Measurements from ENCODE around the gene ACP6. TPM values are rescaled to one million over a fixed set of nuclear protein-coding genes. Genes with fewer than 3 reads are reported as not detected.

ACP6 gene
- 38.3 TPM for polyA plus RNA-seq (2013)

DNA sequence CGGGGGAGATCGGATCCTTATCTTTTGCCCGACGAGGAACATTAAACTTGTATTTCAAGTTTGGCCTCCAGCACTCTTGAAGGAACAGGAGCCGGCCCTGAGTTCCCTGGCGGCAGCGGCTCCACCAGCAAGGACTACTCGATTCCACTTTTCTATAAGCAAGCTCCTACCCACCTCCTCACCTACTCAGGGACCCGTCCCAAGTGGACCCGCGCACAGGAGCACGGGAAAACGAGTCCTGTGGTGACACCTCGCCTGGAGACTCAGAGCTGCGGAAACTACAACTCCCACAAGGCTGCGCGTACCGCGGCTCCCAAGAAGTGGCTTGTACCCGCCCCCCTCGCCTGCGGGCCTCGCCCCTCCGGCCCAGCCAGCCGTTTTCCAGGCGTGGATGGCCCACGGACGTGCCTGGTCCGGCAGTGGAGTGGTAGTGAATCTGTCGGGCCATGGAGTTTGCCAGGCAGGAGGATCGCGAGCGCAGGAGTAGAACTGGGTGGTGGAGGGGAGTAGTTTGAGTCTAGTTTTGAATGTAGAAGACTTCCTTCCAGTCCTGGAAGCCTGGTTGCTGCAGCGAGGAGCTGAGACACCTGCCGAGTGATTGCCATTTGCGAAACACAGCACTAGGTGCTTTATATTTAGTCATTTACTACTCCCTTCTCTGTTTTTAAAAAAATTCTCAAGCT lies at the start of gene ACP6:
Gene ACP6, minus strand, starts transcription at position 206 of the 683 bp plus-strand sequence. CDS start 476 bp downstream, outside the sequence.
- H3K4me1 ChIP-seq (ENCODE audit: control extremely low read depth in 1 of 4, control insufficient read depth in 4 of 4, insufficient read depth in 4 of 4, low read length in 3 of 4) = peaks cover 7 to 27% (median 22%) of the 10 kb centered on the region in 4 experiments
- peak within 1 kb of the TSS; percentile 33 to 68 for H3K27ac ChIP-seq (ENCODE audit: insufficient read depth in 1 of 2, low read depth in 1 of 2, low read length in 2 of 2, poor library complexity in 1 of 2, severe bottlenecking in 2 of 2)
- ChIA-PET CTCF (interaction anchor here (0.9 to 1.0 kb wide), 2 partner anchors 28 to 44 kb away, joined by 3 to 4 read pairs; no protein-coding TSS in a partner anchor), POLR2A (no interaction called here)
- H3K4me3 ChIP-seq (ENCODE audit: control insufficient read depth in 1 of 7, extremely low read depth in 1 of 7, insufficient read depth in 4 of 7, low read depth in 2 of 7, low read length in 6 of 7) = peak within 1 kb of the TSS; percentile 63 to 90 (median 79)
- peaks cover 0 to 3% (median 0%) of the 10 kb centered on the region in 5 experiments for H3K27me3 ChIP-seq (replicated peaks in 2 of 5; ENCODE audit: control insufficient read depth in 4 of 5, insufficient read depth in 5 of 5, low read length in 4 of 5)
- H3K9me3 ChIP-seq (ENCODE audit: control extremely low read depth in 1 of 5, control insufficient read depth in 4 of 5, insufficient read depth in 2 of 5, low read depth in 1 of 5, low read length in 4 of 5) = no peaks in the 10 kb centered on the region
- no peaks in the 10 kb centered on the region for H3K36me3 ChIP-seq (ENCODE audit: control insufficient read depth in 4 of 4, insufficient read depth in 4 of 4, low read length in 3 of 4)
- 0% methylated on average over 23 of the region's 36 CpGs for WGBS (ENCODE audit: insufficient coverage)
- peak; percentile 93 to 96 (median 93) for DNase-seq

DNA sequence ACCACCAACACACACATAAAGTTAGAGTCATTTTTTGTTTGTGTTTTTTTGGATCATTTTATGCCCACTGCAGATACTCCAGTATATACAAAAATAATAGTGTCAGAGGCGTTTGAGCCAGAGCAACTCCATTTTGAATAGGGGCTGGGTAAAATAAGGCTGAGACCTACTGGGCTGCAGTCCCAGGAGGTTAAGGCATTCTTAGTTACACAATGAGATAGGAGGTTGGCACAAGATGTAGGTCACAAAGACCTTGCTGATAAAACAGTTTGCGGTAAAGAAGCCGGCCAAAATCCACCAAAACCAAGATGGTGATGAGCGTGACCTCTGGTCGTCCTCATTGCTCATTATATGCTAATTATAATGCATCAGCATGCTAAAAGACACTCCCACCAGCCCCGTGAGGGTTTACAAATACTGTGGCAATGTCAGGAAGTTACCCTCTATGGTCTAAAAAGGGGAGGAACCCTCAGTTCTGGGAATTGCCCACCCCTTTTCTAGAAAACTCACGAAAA lies 49.4 kb upstream of the ACP6 start:
- ChIA-PET CTCF (interaction anchor here (1.4 kb wide), 1 partner anchor 173 kb away, joined by 3 read pairs; no protein-coding TSS in a partner anchor), POLR2A (no interaction called here)

GRCh38 chr1:147719029-147719698 lies 48.8 kb upstream of the ACP6 start:
- ChIA-PET POLR2A (no interaction called here), CTCF (interaction anchor here (1.4 kb wide), 1 partner anchor 174 kb away, joined by 3 read pairs; no protein-coding TSS in a partner anchor)
- no peak overlapping the region for H3K4me3 ChIP-seq (ENCODE audit: control insufficient read depth in 1 of 7, extremely low read depth in 1 of 7, insufficient read depth in 4 of 7, low read depth in 2 of 7, low read length in 6 of 7)
- H3K27ac ChIP-seq (ENCODE audit: insufficient read depth in 1 of 2, low read depth in 1 of 2, low read length in 2 of 2, poor library complexity in 1 of 2, severe bottlenecking in 2 of 2) = no peak overlapping the region
- peak in 2 of 3 donors; percentile 21 to 22 for DNase-seq
- H3K4me1 ChIP-seq (ENCODE audit: control extremely low read depth in 1 of 4, control insufficient read depth in 4 of 4, insufficient read depth in 4 of 4, low read length in 3 of 4) = peaks cover 2 to 9% (median 7%) of the 10 kb centered on the region in 4 experiments
- 97% methylated on average over 7 of the region's 7 CpGs for WGBS (ENCODE audit: insufficient coverage)
- H3K36me3 ChIP-seq (ENCODE audit: control insufficient read depth in 4 of 4, insufficient read depth in 4 of 4, low read length in 3 of 4) = no peaks in the 10 kb centered on the region
- H3K9me3 ChIP-seq (ENCODE audit: control extremely low read depth in 1 of 5, control insufficient read depth in 4 of 5, insufficient read depth in 2 of 5, low read depth in 1 of 5, low read length in 4 of 5) = peaks cover 0 to 8% (median 0%) of the 10 kb centered on the region in 5 experiments
- no peaks in the 10 kb centered on the region for H3K27me3 ChIP-seq (replicated peaks in 2 of 5; ENCODE audit: control insufficient read depth in 4 of 5, insufficient read depth in 5 of 5, low read length in 4 of 5)

More for the DNA sequence above, 49.4 kb upstream of the ACP6 start:
- Histone ChIP-seq H3K9me3 (ENCODE audit: control extremely low read depth in 1 of 5, control insufficient read depth in 4 of 5, insufficient read depth in 2 of 5, low read depth in 1 of 5, low read length in 4 of 5) (peaks cover 0 to 8% (median 0%) of the 10 kb centered on the region in 5 experiments), H3K27me3 (replicated peaks in 2 of 5; ENCODE audit: control insufficient read depth in 4 of 5, insufficient read depth in 5 of 5, low read length in 4 of 5) (no peaks in the 10 kb centered on the region), H3K36me3 (ENCODE audit: control insufficient read depth in 4 of 4, insufficient read depth in 4 of 4, low read length in 3 of 4) (no peaks in the 10 kb centered on the region), H3K27ac (ENCODE audit: insufficient read depth in 1 of 2, low read depth in 1 of 2, low read length in 2 of 2, poor library complexity in 1 of 2, severe bottlenecking in 2 of 2) (no peak overlapping the region), H3K4me3 (ENCODE audit: control insufficient read depth in 1 of 7, extremely low read depth in 1 of 7, insufficient read depth in 4 of 7, low read depth in 2 of 7, low read length in 6 of 7) (no peak overlapping the region), H3K4me1 (ENCODE audit: control extremely low read depth in 1 of 4, control insufficient read depth in 4 of 4, insufficient read depth in 4 of 4, low read length in 3 of 4) (peaks cover 2 to 9% (median 7%) of the 10 kb centered on the region in 4 experiments)
- 78% methylated on average over 4 of the region's 7 CpGs for WGBS (ENCODE audit: insufficient coverage)
- no peak for DNase-seq

- Histone ChIP-seq H3K27me3 (replicated peaks in 2 of 5; ENCODE audit: control insufficient read depth in 4 of 5, insufficient read depth in 5 of 5, low read length in 4 of 5) (peaks cover 0 to 1% (median 0%) of the 10 kb centered on the region in 5 experiments), H3K9me3 (ENCODE audit: control extremely low read depth in 1 of 5, control insufficient read depth in 4 of 5, insufficient read depth in 2 of 5, low read depth in 1 of 5, low read length in 4 of 5) (peaks cover 0 to 8% (median 0%) of the 10 kb centered on the region in 5 experiments), H3K36me3 (ENCODE audit: control insufficient read depth in 4 of 4, insufficient read depth in 4 of 4, low read length in 3 of 4) (no peaks in the 10 kb centered on the region), H3K27ac (ENCODE audit: insufficient read depth in 1 of 2, low read depth in 1 of 2, low read length in 2 of 2, poor library complexity in 1 of 2, severe bottlenecking in 2 of 2) (no peak overlapping the region), H3K4me1 (ENCODE audit: control extremely low read depth in 1 of 4, control insufficient read depth in 4 of 4, insufficient read depth in 4 of 4, low read length in 3 of 4) (peaks cover 2 to 9% (median 7%) of the 10 kb centered on the region in 4 experiments), H3K4me3 (ENCODE audit: control insufficient read depth in 1 of 7, extremely low read depth in 1 of 7, insufficient read depth in 4 of 7, low read depth in 2 of 7, low read length in 6 of 7) (peak overlapping the region in 1 of 7 experiments; percentile 67)
- CTCF ChIA-PET = interaction anchor here (1.3 to 2.6 kb wide), 2 partner anchors 173 to 175 kb away, joined by 5 to 7 read pairs; no protein-coding TSS in a partner anchor
- peak; percentile 15 to 68 (median 59) for DNase-seq
- POLR2A ChIA-PET = no interaction called here
- WGBS (ENCODE audit: insufficient coverage) = 12% methylated on average over 4 of the region's 4 CpGs
These were observed 47.4 kb upstream of the ACP6 start for GRCh38 chr1:147717706-147718097.

DNA sequence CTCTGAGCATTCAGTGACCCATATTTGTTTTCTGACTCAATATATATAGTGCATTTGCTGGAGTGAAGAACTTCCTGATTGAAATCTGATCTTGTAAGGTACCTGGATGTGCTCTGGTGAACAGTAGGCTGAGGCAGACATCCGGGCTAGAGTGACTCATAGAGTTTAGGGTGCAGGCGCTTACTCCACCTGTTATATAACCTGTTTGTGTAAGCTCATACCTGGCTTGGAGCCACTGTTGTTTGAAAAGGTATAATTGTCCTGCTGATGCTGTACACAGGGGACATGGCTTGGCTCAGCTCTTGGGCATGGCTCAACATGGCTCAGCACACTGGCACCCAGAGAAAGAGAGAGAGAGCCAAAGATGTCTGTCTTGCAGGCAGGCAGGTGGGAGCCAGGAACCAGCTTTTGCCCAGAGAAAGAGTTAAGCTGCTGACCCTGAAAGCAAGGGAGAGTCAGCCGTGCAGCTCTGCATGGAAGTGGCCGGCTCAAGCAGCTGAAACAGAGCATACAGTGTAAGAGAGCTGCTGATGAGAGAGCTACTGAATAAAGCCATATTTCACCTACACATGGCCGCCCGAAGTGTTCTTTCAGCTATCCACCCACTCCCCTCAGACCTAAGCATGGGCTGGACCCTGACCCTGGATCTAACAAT lies 46.9 kb upstream of the ACP6 start:
- 95% methylated on average over 3 of the region's 6 CpGs for WGBS (ENCODE audit: insufficient coverage)
- ChIA-PET CTCF (interaction anchor here (1.3 to 2.6 kb wide), 2 partner anchors 174 to 176 kb away, joined by 5 to 7 read pairs; no protein-coding TSS in a partner anchor), POLR2A (no interaction called here)
- H3K4me1 ChIP-seq (ENCODE audit: control extremely low read depth in 1 of 4, control insufficient read depth in 4 of 4, insufficient read depth in 4 of 4, low read length in 3 of 4) = peaks cover 2 to 9% (median 7%) of the 10 kb centered on the region in 4 experiments
- no peaks in the 10 kb centered on the region for H3K36me3 ChIP-seq (ENCODE audit: control insufficient read depth in 4 of 4, insufficient read depth in 4 of 4, low read length in 3 of 4)
- H3K27me3 ChIP-seq (replicated peaks in 2 of 5; ENCODE audit: control insufficient read depth in 4 of 5, insufficient read depth in 5 of 5, low read length in 4 of 5) = peaks cover 0 to 2% (median 0%) of the 10 kb centered on the region in 5 experiments
- H3K27ac ChIP-seq (ENCODE audit: insufficient read depth in 1 of 2, low read depth in 1 of 2, low read length in 2 of 2, poor library complexity in 1 of 2, severe bottlenecking in 2 of 2) = no peak overlapping the region
- no peak overlapping the region for H3K4me3 ChIP-seq (ENCODE audit: control insufficient read depth in 1 of 7, extremely low read depth in 1 of 7, insufficient read depth in 4 of 7, low read depth in 2 of 7, low read length in 6 of 7)
- DNase-seq = no peak
- peaks cover 0 to 8% (median 0%) of the 10 kb centered on the region in 5 experiments for H3K9me3 ChIP-seq (ENCODE audit: control extremely low read depth in 1 of 5, control insufficient read depth in 4 of 5, insufficient read depth in 2 of 5, low read depth in 1 of 5, low read length in 4 of 5)

DNA sequence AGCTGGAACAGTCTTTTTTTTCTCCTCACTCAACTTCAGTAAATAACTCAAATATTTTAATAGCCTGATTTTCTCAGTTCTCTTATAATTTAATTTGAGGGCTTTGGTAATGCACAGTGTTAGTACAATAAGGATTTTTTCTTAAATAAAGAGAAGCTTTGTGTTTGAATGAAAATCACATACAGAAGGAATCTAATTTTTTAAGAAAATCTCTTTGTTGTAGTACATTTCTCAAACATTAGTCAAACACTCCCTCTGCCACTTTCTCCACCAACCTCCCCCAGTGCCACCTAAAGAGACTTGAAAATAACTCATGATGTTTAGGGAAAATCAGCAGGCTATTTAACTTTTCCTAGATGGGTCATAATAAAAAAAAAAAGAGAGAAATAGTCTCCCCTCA lies 42.3 kb upstream of the ACP6 start:
- ChIA-PET CTCF (interaction anchor here (0.6 to 1.7 kb wide), 2 partner anchors 10 to 85 kb away, joined by 4 read pairs; no protein-coding TSS in a partner anchor), POLR2A (no interaction called here)
- Histone ChIP-seq H3K9me3 (ENCODE audit: control extremely low read depth in 1 of 5, control insufficient read depth in 4 of 5, insufficient read depth in 2 of 5, low read depth in 1 of 5, low read length in 4 of 5) (no peaks in the 10 kb centered on the region), H3K27ac (ENCODE audit: insufficient read depth in 1 of 2, low read depth in 1 of 2, low read length in 2 of 2, poor library complexity in 1 of 2, severe bottlenecking in 2 of 2) (no peak overlapping the region), H3K4me1 (ENCODE audit: control extremely low read depth in 1 of 4, control insufficient read depth in 4 of 4, insufficient read depth in 4 of 4, low read length in 3 of 4) (peaks cover 0 to 3% (median 2%) of the 10 kb centered on the region in 4 experiments), H3K4me3 (ENCODE audit: control insufficient read depth in 1 of 7, extremely low read depth in 1 of 7, insufficient read depth in 4 of 7, low read depth in 2 of 7, low read length in 6 of 7) (no peak overlapping the region), H3K36me3 (ENCODE audit: control insufficient read depth in 4 of 4, insufficient read depth in 4 of 4, low read length in 3 of 4) (no peaks in the 10 kb centered on the region), H3K27me3 (replicated peaks in 2 of 5; ENCODE audit: control insufficient read depth in 4 of 5, insufficient read depth in 5 of 5, low read length in 4 of 5) (peaks cover 0 to 2% (median 0%) of the 10 kb centered on the region in 5 experiments)
- DNase-seq = no peak

Measured in common myeloid progenitor, CD34-positive (primary cell).